ENCODE measurements around the gene GM2A.

Gene GM2A

DNA sequence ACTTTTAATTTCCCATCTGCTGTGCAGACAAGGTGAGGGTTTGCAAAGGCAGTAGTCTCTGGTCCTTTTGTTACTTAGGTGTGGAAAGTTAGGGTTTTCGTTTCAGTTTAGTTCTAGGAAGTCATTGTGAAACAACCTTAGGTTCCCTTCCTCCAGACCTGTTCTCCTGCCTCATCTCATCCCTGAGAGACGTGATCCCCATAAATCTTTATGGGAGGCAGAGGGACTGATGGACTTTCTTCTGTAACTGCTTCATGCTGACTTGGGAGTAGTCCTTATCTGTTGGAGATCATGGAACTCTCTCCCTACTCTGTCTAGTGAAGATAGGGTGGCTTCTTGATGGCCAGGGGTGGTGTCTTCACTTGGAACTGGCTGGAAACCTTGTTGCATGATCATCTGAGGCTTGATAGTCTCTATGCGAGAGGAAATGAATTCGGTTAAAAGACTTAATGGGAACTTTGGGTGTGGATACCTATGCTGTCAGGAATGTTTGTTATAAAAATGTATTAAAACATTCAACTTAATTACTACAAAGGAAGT lies 7.2 kb upstream of the GM2A start:
- CTCF ChIA-PET, result interaction anchor here (0.6 kb wide), 1 partner anchor 54 kb away, joined by 3 read pairs; no protein-coding TSS in a partner anchor
- POLR2A ChIA-PET (ENCODE audit: low non-redundant PET), result no interaction called here
- DNase-seq (ENCODE audit: low spot score), result no peak
- TF ChIP-seq CTCF (conservative IDR thresholded peaks at IDR 0.05; ENCODE audit: low read depth), result no peak
- H3K27ac ChIP-seq, result no peak overlapping the region

- DNase-seq (ENCODE audit: low spot score), result no peak
- POLR2A ChIA-PET (ENCODE audit: low non-redundant PET), result no interaction called here
- CTCF ChIA-PET, result interaction anchor here (1.0 kb wide), 1 partner anchor 128 kb away, joined by 4 read pairs; no protein-coding TSS in a partner anchor
- TF ChIP-seq CTCF (conservative IDR thresholded peaks at IDR 0.05; ENCODE audit: low read depth), result no peak
- H3K27ac ChIP-seq, result no peak overlapping the region
Measured at GRCh38 chr5:151248651-151249050, 4.3 kb upstream of the GM2A start.

DNA sequence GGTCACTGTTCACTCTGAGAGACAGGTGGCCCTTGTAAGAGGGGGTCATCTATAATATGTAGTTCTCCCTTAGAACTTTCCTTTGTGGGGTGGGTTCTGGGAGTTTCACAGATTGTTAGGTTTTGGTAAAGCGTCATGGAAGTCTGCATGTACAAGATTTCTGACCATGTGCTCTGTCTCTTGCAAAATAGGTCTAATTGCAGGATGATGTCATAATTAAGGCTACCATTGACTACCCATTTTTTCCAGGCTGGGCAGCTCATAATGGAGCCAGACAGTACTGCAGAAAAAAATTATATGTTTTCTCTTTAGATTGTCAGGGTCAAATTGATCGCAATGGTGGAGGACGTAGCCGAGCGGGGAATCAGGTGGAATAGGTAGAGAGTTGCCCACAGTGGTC lies 3.7 kb upstream of the GM2A start:
- no peak for DNase-seq (ENCODE audit: low spot score)
- POLR2A ChIA-PET (ENCODE audit: low non-redundant PET), result no interaction called here

GRCh38 chr5:151250346-151251000 lies 2.5 kb upstream of the GM2A start:
- CTCF ChIA-PET, result interaction anchor here (0.6 to 1.2 kb wide), 3 partner anchors 12 to 199 kb away, joined by 3 to 4 read pairs (median 3); no protein-coding TSS in a partner anchor
- POLR2A ChIA-PET (ENCODE audit: low non-redundant PET), result no interaction called here
- DNase-seq (ENCODE audit: low spot score), result no peak
- no peak for TF ChIP-seq CTCF (conservative IDR thresholded peaks at IDR 0.05; ENCODE audit: low read depth)
- H3K27ac ChIP-seq, result no peak overlapping the region

More for the DNA sequence above, 3.7 kb upstream of the GM2A start:
- TF ChIP-seq CTCF (conservative IDR thresholded peaks at IDR 0.05; ENCODE audit: low read depth), result no peak
- CTCF ChIA-PET, result interaction anchor here (1.0 kb wide), 1 partner anchor 127 kb away, joined by 4 read pairs; no protein-coding TSS in a partner anchor
- no peak overlapping the region for H3K27ac ChIP-seq

DNA sequence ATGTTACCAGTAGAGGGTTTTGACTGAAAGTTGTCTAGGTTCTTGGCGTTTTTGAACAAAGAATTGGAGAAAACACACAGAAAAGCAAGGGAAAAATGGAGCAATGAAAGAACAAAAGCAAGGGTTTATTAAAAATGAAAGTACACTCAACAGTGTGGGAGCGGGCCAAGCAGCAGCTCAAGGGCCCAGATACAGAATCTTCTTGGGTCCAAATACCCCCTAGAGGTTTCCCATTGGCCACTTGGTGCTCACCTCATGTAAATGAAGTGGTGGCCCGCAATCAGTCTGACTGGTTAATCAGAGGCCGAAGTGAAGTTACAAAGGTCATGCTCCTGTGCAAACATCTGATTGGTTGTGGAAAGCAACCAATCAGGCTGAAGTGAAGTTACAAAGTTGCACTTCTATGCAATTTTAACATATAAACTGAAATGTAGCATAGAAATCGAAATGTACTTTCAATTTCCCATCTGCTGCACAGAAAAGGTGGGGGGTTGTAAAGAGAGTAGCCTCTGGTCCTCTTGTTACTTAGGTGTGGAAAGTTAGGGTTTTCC lies 1.9 kb upstream of the GM2A start:
- POLR2A ChIA-PET (ENCODE audit: low non-redundant PET), result no interaction called here
- H3K27ac ChIP-seq, result no peak overlapping the region
- CTCF ChIA-PET, result interaction anchor here (0.7 to 1.2 kb wide), 2 partner anchors 12 to 125 kb away, joined by 3 to 4 read pairs; no protein-coding TSS in a partner anchor
- DNase-seq (ENCODE audit: low spot score), result no peak
- TF ChIP-seq CTCF (conservative IDR thresholded peaks at IDR 0.05; ENCODE audit: low read depth), result no peak

GRCh38 chr5:151251621-151252020 lies 1.4 kb upstream of the GM2A start:
- ChIA-PET CTCF (no interaction called here), POLR2A (ENCODE audit: low non-redundant PET) (interaction anchor here (1.1 kb wide), 1 partner anchor 10 kb away, joined by 3 read pairs; no protein-coding TSS in a partner anchor)
- DNase-seq (ENCODE audit: low spot score), result no peak
- no peak for TF ChIP-seq CTCF (conservative IDR thresholded peaks at IDR 0.05; ENCODE audit: low read depth)
- H3K27ac ChIP-seq, result no peak overlapping the region
